SK-N-SH (cell line): ENCODE measurements around the gene DRAP1. TPM values are rescaled to one million over a fixed set of nuclear protein-coding genes. Genes with fewer than 3 reads are reported as not detected.
A peak's percentile ranks its signal among the peaks of the same experiment; 100 is the strongest.

Experiments used
- CTCF ChIA-PET: fragments of 300-600, 350-600 bp; formaldehyde crosslinking; extraction: SDS; loops from one replicate; lab custom pipeline; 2021; lab: Yijun Ruan, JAX
- POLR2A ChIA-PET: fragments of 350-600 bp; sonication (Branson Sonifier 250); formaldehyde crosslinking; extraction: SDS; loops from one replicate; lab custom pipeline; 2020; ENCODE audit warnings: antibody characterized with exemption, inconsistent platforms; lab: Yijun Ruan, JAX
- DNase-seq: peaks from one replicate; pipeline ENCODE4 v3.0.0; 2012
- H2AFZ ChIP-seq: fragments of 200-600 bp; sonication (generic); 2 replicates; pipeline ENCODE4 v1.8.1; 2016; ENCODE audit warnings: antibody characterized with exemption, mild to moderate bottlenecking, low read depth
- H3F3A ChIP-seq: fragments of 200-600 bp; sonication (generic); replicated peaks from 2 replicates; pipeline ENCODE3; 2016; ENCODE audit warnings: antibody characterized with exemption, mild to moderate bottlenecking; ENCODE audit not compliant: insufficient read depth
- H3K27ac ChIP-seq, 2 experiments: fragments of 200-500 bp in 1 of 2; fragments of 200-600 bp in 1 of 2; sonication (Bioruptor generic) in 1 of 2; sonication (generic), shearing (Covaris generic) in 1 of 2; 2 replicates each; pipeline versions ENCODE4 v1.5.1 to v1.6.1; 2014 to 2016; ENCODE audit warnings: low read depth in 2 of 2, inconsistent platforms in 1 of 2, low read length in 1 of 2, mild to moderate bottlenecking in 1 of 2, mixed read lengths in 1 of 2
- H3K27me3 ChIP-seq: fragments of 200-600 bp; sonication (generic), shearing (Covaris generic); 2 replicates; pipeline ENCODE4 v1.6.1; 2016; ENCODE audit warnings: mixed run types; ENCODE audit not compliant: insufficient read depth
- H3K36me3 ChIP-seq, 2 experiments: fragments of 200-500 bp in 1 of 2; fragments of 200-600 bp in 1 of 2; sonication (Bioruptor generic) in 1 of 2; sonication (generic) in 1 of 2; replicated peaks in 1 of 2; 2 replicates each; pipeline versions ENCODE3 to v1.5.1; 2014 to 2016; ENCODE audit warnings: low read length in 1 of 2, mild to moderate bottlenecking in 1 of 2; ENCODE audit not compliant: insufficient read depth in 2 of 2, control insufficient read depth in 1 of 2
- H3K4me1 ChIP-seq, 2 experiments: fragments of 200-500 bp in 1 of 2; fragments of 200-600 bp in 1 of 2; sonication (Bioruptor generic) in 1 of 2; sonication (generic), shearing (Covaris generic) in 1 of 2; 2 replicates each; pipeline versions ENCODE4 v1.5.1 to v1.6.1; 2014 to 2016; ENCODE audit warnings: low read depth in 1 of 2, low read length in 1 of 2, mixed run types in 1 of 2; ENCODE audit not compliant: insufficient read depth in 2 of 2, control insufficient read depth in 1 of 2
- H3K4me2 ChIP-seq: fragments of 200-600 bp; sonication (generic), shearing (Covaris generic); 2 replicates; pipeline ENCODE4 v1.6.1; 2017; ENCODE audit warnings: mixed run types
- H3K4me3 ChIP-seq, 2 experiments: fragments of 200-500 bp in 1 of 2; fragments of 200-600 bp in 1 of 2; sonication (Bioruptor generic) in 1 of 2; sonication (generic), shearing (Covaris generic) in 1 of 2; 2 replicates each; pipeline versions ENCODE4 v1.5.1 to v1.8.1; 2014 to 2016; ENCODE audit warnings: low read depth in 2 of 2, inconsistent platforms in 1 of 2, low read length in 1 of 2, mild to moderate bottlenecking in 1 of 2, mixed read lengths in 1 of 2, moderate library complexity in 1 of 2
- H3K79me2 ChIP-seq: fragments of 200-600 bp; sonication (generic); 2 replicates; pipeline ENCODE4 v1.8.1; 2017; ENCODE audit warnings: mild to moderate bottlenecking; ENCODE audit not compliant: insufficient read depth
- H3K9ac ChIP-seq: fragments of 200-600 bp; sonication (generic); 2 replicates; pipeline ENCODE4 v1.6.1; 2017; ENCODE audit warnings: mixed run types
- H3K9me2 ChIP-seq: fragments of 200-600 bp; sonication (generic); 2 replicates; pipeline ENCODE4 v1.6.1; 2017; ENCODE audit warnings: mixed run types
- H3K9me3 ChIP-seq: fragments of 200-600 bp; sonication (generic); 2 replicates; pipeline ENCODE4 v1.6.1; 2017; ENCODE audit warnings: mixed run types, mild to moderate bottlenecking, moderate library complexity
- H4K20me1 ChIP-seq: fragments of 200-600 bp; sonication (generic); 2 replicates; pipeline ENCODE4 v1.6.1; 2017; ENCODE audit warnings: mild to moderate bottlenecking, mixed run types; ENCODE audit not compliant: insufficient read depth
- ELF1 ChIP-seq: IDR thresholded peaks from 2 replicates; pipeline ENCODE4 v1.4.0; 2012
- EP300 ChIP-seq, 2 experiments: IDR thresholded peaks; 2 replicates each; pipeline versions ENCODE4 v1.4.0 to v1.6.1; 2012; ENCODE audit warnings: borderline replicate concordance in 1 of 2, low read depth in 1 of 2, low read length in 1 of 2
- GATA2 ChIP-seq: sonication (generic); formaldehyde crosslinking; IDR thresholded peaks from 2 replicates; pipeline ENCODE4 v1.5.0; 2020; ENCODE audit warnings: mild to moderate bottlenecking, missing genetic modification reagents
- MEF2A ChIP-seq: IDR thresholded peaks from 2 replicates; pipeline ENCODE4 v1.4.0; 2012; ENCODE audit warnings: low read depth, borderline replicate concordance
- MXI1 ChIP-seq: IDR thresholded peaks from 2 replicates; pipeline ENCODE4 v1.6.1; 2012; ENCODE audit warnings: mild to moderate bottlenecking, low read depth, low read length, improper control_type of control experiment
- RAD21 ChIP-seq: IDR thresholded peaks from 2 replicates; pipeline ENCODE4 v1.6.1; 2012; ENCODE audit warnings: mild to moderate bottlenecking, low read length
- RFX5 ChIP-seq: IDR thresholded peaks from 2 replicates; pipeline ENCODE4 v1.6.1; 2012; ENCODE audit warnings: mild to moderate bottlenecking, improper control_type of control experiment, low read length
- SIN3A ChIP-seq: IDR thresholded peaks from 2 replicates; pipeline ENCODE4 v1.6.1; 2012; ENCODE audit warnings: low read depth, mild to moderate bottlenecking, low read length, moderate library complexity, borderline replicate concordance
- TAF1 ChIP-seq: IDR thresholded peaks from 2 replicates; pipeline ENCODE4 v1.6.1; 2012; ENCODE audit warnings: low read depth, mild to moderate bottlenecking, low read length, moderate library complexity, borderline replicate concordance
- TEAD4 ChIP-seq: IDR thresholded peaks from 2 replicates; pipeline ENCODE4 v1.4.0; 2012; ENCODE audit warnings: mild to moderate bottlenecking, borderline replicate concordance; ENCODE audit not compliant: insufficient read depth
- whole genome bisulfite sequencing: methylation state at CpG from one replicate; pipeline ENCODE4 v1.1.6; 2017; ENCODE audit warnings: low lambda C conversion rate; 5-methylcytosine and 5-hydroxymethylcytosine counted together
- polyA plus RNA-seq, 3 experiments: library from polyadenylated mRNA; depleted of rRNA; stranded (reverse); fragments of >200 nt; gene quantifications; 2 replicates each; pipeline ENCODE4 v1.2.3, GENCODE V29; 2012
- TF ChIP-seq, protein P1 (sequence below): IDR thresholded peaks from 2 replicates; pipeline ENCODE4; 2012
- TF ChIP-seq, protein P2 (sequence below): fragments of 150-350 bp; IDR thresholded peaks from 2 replicates; pipeline ENCODE4 v1.6.1; 2017; ENCODE audit warnings: antibody characterized with exemption, low read length, low read depth, borderline replicate concordance
- TF ChIP-seq, protein P3 (sequence below): fragments of 150-350 bp; IDR thresholded peaks from 2 replicates; pipeline ENCODE4 v1.6.1; 2016; ENCODE audit warnings: mild to moderate bottlenecking, low read depth, low read length
- TF ChIP-seq, protein P4 (sequence below): IDR thresholded peaks from 2 replicates; pipeline ENCODE4 v1.6.1; 2012; ENCODE audit warnings: mild to moderate bottlenecking, low read depth, low read length, moderate library complexity
- TF ChIP-seq, protein P5 (sequence below): IDR thresholded peaks from 2 replicates; pipeline ENCODE4 v1.4.0; 2012; ENCODE audit warnings: low read depth, borderline replicate concordance
- TF ChIP-seq, protein P6 (sequence below): fragments of 200-600 bp; sonication (generic); IDR thresholded peaks from 2 replicates; pipeline ENCODE4 v1.6.1; 2017; ENCODE audit warnings: antibody characterized with exemption, mild to moderate bottlenecking, moderate library complexity
- TF ChIP-seq, protein P7 (sequence below): IDR thresholded peaks from 2 replicates; pipeline ENCODE4 v1.4.0; 2012; ENCODE audit warnings: low read depth

The DRAP1 gene
- polyA plus RNA-seq, 1 of the 3 experiments (the other 2 are of a cell fraction): 464 TPM

DNA sequence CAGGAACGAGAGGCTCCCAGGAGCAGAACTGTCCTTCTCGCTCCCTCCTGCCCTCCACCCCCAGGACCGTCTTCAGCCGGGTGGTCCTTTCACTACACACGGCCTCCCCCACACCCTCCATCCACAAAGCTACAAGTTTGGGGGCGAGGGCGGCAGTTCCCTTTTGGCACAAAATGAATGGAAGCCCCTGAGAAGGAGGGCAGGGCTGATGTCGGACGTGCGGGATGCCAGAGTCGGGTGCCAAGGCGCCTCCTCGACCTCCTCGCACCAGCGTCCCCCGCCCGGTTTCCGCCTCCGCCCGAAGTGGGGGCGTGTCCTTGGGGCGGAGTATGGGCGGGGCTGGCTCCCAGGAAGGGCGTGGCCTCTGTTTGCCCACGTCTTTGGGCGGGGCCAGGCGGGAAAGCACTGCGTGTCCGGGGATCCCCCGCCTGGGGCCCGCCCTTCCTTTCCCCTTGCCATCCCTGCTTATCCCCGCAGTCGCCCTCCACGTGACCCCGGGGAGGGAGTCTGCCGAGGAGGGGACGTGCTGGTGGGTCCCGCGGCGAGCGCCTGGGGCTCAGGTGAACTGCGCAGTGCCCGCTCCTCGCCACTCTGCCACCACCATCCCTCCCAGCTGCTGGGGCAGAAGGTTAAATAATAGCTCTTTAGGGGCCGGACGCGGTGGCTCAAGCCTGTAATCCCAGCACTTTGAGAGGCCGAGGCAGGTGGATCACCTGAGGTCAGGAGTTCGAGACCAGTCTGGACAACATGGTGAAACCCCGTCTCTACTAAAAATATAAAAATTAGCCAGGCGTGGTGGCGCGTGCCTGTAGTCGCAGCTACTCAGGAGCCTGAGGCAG lies 45.7 kb upstream of the DRAP1 start:
- DNase-seq: peak; percentile 98
- TF ChIP-seq, protein P1, sequence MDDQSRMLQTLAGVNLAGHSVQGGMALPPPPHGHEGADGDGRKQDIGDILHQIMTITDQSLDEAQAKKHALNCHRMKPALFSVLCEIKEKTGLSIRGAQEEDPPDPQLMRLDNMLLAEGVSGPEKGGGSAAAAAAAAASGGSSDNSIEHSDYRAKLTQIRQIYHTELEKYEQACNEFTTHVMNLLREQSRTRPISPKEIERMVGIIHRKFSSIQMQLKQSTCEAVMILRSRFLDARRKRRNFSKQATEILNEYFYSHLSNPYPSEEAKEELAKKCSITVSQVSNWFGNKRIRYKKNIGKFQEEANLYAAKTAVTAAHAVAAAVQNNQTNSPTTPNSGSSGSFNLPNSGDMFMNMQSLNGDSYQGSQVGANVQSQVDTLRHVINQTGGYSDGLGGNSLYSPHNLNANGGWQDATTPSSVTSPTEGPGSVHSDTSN: peak; percentile 26; the same call in 1 of the 2 replicates
- TF ChIP-seq TEAD4: no peak
- no peak; the same call in 1 of the 2 replicates for TF ChIP-seq RFX5
- TF ChIP-seq MEF2A: no peak
- TF ChIP-seq, protein P2, sequence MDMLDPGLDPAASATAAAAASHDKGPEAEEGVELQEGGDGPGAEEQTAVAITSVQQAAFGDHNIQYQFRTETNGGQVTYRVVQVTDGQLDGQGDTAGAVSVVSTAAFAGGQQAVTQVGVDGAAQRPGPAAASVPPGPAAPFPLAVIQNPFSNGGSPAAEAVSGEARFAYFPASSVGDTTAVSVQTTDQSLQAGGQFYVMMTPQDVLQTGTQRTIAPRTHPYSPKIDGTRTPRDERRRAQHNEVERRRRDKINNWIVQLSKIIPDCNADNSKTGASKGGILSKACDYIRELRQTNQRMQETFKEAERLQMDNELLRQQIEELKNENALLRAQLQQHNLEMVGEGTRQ: peak; percentile 78
- peak; percentile 65; the same call in 1 of the 2 replicates for TF ChIP-seq SIN3A
- TF ChIP-seq, protein P3, sequence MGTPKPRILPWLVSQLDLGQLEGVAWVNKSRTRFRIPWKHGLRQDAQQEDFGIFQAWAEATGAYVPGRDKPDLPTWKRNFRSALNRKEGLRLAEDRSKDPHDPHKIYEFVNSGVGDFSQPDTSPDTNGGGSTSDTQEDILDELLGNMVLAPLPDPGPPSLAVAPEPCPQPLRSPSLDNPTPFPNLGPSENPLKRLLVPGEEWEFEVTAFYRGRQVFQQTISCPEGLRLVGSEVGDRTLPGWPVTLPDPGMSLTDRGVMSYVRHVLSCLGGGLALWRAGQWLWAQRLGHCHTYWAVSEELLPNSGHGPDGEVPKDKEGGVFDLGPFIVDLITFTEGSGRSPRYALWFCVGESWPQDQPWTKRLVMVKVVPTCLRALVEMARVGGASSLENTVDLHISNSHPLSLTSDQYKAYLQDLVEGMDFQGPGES: no peak
- TF ChIP-seq MXI1: peak; percentile 79
- TF ChIP-seq, protein P4, sequence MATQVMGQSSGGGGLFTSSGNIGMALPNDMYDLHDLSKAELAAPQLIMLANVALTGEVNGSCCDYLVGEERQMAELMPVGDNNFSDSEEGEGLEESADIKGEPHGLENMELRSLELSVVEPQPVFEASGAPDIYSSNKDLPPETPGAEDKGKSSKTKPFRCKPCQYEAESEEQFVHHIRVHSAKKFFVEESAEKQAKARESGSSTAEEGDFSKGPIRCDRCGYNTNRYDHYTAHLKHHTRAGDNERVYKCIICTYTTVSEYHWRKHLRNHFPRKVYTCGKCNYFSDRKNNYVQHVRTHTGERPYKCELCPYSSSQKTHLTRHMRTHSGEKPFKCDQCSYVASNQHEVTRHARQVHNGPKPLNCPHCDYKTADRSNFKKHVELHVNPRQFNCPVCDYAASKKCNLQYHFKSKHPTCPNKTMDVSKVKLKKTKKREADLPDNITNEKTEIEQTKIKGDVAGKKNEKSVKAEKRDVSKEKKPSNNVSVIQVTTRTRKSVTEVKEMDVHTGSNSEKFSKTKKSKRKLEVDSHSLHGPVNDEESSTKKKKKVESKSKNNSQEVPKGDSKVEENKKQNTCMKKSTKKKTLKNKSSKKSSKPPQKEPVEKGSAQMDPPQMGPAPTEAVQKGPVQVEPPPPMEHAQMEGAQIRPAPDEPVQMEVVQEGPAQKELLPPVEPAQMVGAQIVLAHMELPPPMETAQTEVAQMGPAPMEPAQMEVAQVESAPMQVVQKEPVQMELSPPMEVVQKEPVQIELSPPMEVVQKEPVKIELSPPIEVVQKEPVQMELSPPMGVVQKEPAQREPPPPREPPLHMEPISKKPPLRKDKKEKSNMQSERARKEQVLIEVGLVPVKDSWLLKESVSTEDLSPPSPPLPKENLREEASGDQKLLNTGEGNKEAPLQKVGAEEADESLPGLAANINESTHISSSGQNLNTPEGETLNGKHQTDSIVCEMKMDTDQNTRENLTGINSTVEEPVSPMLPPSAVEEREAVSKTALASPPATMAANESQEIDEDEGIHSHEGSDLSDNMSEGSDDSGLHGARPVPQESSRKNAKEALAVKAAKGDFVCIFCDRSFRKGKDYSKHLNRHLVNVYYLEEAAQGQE: no peak
- TF ChIP-seq RAD21: no peak
- no peak for TF ChIP-seq GATA2 (CRISPR knock-in tag)
- TF ChIP-seq, protein P5, sequence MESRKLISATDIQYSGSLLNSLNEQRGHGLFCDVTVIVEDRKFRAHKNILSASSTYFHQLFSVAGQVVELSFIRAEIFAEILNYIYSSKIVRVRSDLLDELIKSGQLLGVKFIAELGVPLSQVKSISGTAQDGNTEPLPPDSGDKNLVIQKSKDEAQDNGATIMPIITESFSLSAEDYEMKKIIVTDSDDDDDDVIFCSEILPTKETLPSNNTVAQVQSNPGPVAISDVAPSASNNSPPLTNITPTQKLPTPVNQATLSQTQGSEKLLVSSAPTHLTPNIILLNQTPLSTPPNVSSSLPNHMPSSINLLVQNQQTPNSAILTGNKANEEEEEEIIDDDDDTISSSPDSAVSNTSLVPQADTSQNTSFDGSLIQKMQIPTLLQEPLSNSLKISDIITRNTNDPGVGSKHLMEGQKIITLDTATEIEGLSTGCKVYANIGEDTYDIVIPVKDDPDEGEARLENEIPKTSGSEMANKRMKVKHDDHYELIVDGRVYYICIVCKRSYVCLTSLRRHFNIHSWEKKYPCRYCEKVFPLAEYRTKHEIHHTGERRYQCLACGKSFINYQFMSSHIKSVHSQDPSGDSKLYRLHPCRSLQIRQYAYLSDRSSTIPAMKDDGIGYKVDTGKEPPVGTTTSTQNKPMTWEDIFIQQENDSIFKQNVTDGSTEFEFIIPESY: no peak
- TF ChIP-seq, protein P6, sequence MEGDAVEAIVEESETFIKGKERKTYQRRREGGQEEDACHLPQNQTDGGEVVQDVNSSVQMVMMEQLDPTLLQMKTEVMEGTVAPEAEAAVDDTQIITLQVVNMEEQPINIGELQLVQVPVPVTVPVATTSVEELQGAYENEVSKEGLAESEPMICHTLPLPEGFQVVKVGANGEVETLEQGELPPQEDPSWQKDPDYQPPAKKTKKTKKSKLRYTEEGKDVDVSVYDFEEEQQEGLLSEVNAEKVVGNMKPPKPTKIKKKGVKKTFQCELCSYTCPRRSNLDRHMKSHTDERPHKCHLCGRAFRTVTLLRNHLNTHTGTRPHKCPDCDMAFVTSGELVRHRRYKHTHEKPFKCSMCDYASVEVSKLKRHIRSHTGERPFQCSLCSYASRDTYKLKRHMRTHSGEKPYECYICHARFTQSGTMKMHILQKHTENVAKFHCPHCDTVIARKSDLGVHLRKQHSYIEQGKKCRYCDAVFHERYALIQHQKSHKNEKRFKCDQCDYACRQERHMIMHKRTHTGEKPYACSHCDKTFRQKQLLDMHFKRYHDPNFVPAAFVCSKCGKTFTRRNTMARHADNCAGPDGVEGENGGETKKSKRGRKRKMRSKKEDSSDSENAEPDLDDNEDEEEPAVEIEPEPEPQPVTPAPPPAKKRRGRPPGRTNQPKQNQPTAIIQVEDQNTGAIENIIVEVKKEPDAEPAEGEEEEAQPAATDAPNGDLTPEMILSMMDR: no peak
- no peak for TF ChIP-seq ELF1
- TF ChIP-seq TAF1: no peak
- TF ChIP-seq, protein P7, sequence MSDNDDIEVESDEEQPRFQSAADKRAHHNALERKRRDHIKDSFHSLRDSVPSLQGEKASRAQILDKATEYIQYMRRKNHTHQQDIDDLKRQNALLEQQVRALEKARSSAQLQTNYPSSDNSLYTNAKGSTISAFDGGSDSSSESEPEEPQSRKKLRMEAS: peak; percentile 82; the same call in 1 of the 2 replicates
- no peak for TF ChIP-seq EP300 (IDR thresholded peaks at IDR 0.05; ENCODE audit: borderline replicate concordance in 1 of 2, low read depth in 1 of 2, low read length in 1 of 2)

More for the DNA sequence above, 45.7 kb upstream of the DRAP1 start:
- Histone ChIP-seq H3K4me1 (peaks cover 19 to 23% of the 10 kb centered on the region in 2 experiments; a peak in 3 of 4 replicates), H3K9ac (peak overlapping the region; percentile 70), H3K4me2 (peak overlapping the region; percentile 97), H3K9me2 (no peaks in the 10 kb centered on the region), H3K4me3 (peak overlapping the region; percentile 54 to 73), H3K79me2 (peaks cover 29% of the 10 kb centered on the region), H3K27me3 (no peaks in the 10 kb centered on the region), H4K20me1 (no peaks in the 10 kb centered on the region), H2AFZ (peak overlapping the region; percentile 77; the same call in 1 of the 2 replicates), H3K27ac (peak overlapping the region; percentile 77 to 93), H3K36me3 (peaks cover 15 to 23% of the 10 kb centered on the region in 2 experiments), H3K9me3 (no peaks in the 10 kb centered on the region), H3F3A (peaks cover 29% of the 10 kb centered on the region)
- WGBS: 27% methylated on average over 20 of the region's 54 CpGs
- POLR2A ChIA-PET: interaction anchor here (0.5 to 1.2 kb wide), 5 partner anchors 8 to 17 kb away, joined by 3 to 7 read pairs (median 3); partner anchors contain the start of genes CCDC85B and FIBP
- CTCF ChIA-PET: interaction anchor here (0.6 to 18.4 kb wide), 4 partner anchors 12 to 457 kb away, joined by 3 to 374 read pairs (median 46); partner anchors contain the start of genes CCDC85B, CTSW, FIBP and MUS81
